Amniotic epithelial cell (primary cell): Measurements from ENCODE around the gene CDKN2D.
"Not testable (repeated sequence)": the region's sequence is repeated elsewhere in the genome, so short reads cannot be mapped to it uniquely, and the experiment has no call there.

Experiments used
- DNase-seq: peaks from one replicate; pipeline ENCODE4 v3.0.0-alpha.2; 2010; ENCODE audit warnings: low read depth

CDKN2D gene

DNA sequence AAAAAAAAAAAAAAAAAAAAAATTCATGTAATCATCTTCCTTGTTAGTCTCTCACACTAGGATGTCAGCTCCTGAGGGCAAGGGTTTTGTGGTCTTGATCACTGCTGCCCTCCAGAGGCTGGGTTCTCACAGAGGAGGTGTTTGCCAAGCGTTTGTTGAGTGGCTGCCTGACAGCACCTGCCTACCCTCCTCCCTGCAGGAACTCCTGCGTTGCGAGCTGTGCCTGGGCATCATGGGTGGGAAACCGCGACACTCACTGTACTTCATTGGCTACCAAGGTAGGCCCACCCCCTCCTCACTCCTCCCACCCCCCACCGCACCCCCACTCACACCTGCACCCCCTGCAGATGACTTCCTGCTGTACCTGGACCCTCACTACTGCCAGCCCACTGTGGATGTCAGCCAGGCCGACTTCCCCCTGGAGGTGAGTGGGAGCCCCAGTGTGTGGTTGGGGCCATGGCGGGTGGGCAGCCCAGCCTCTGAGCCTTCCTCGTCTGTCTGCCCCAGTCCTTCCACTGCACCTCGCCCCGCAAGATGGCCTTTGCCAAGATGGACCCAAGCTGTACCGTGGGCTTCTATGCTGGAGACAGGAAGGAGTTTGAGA, 17.0 kb downstream of the CDKN2D start:
- DNase-seq: peak; percentile 63

DNA sequence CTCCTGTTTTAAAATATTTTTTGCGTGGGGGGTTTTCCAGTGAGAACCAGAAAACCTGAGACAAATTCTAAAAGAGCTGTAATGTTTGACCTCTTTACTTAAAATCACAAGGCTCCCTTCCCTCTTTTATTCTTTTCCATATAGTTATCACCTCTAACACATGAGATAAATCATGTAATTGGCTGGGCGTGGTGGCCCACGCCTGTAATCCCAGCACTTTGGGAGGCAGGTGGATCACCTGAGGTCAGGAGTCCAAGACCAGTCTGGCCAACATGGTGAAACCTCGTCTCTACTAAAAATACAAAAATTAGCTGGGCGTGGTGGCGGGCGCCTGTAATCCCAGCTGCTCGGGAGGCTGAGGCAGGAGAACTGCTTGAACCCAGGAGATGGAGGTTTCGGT, 17.8 kb downstream of the CDKN2D start:
- DNase-seq: not testable (repeated sequence)

DNA sequence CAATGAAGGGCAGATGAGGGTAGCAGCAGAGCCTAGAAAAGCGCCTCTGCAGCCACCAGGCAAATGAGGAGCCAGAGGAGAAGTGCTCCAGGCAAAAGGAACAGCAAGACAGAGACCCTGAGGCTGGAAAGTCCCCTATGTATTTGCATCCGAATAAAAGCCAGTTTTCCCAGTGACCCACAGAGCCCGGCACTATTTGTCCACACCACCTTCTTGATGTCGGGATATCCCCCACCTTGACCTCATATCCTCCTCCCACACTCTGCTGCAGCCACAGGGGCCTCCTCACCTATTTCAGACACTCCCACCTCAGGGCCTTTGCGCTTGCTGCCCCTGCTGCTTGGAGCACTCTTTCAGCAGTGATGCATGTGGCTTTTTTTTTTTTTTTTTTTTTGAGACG, 18.4 kb downstream of the CDKN2D start:
- DNase-seq: no peak

DNA sequence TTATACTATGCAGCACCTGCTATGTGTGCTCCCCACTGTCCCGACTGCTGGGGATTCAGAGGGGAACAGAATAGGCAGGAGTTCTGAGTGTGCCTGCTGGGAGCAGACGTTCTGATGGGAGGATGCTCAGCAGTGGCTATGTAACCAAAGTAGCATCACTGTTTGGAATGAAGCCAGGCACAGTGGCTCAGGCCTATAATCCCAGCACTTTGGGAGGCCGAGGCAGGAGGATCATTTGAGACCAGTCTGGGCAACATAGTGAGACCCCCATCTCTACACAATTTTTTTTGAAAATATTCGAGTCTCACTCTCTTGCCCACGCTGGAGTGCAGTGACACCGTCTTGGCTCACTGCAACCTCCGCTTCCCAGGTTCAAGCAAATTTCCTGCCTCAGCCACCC, 19.0 kb downstream of the CDKN2D start:
- no peak for DNase-seq

DNA sequence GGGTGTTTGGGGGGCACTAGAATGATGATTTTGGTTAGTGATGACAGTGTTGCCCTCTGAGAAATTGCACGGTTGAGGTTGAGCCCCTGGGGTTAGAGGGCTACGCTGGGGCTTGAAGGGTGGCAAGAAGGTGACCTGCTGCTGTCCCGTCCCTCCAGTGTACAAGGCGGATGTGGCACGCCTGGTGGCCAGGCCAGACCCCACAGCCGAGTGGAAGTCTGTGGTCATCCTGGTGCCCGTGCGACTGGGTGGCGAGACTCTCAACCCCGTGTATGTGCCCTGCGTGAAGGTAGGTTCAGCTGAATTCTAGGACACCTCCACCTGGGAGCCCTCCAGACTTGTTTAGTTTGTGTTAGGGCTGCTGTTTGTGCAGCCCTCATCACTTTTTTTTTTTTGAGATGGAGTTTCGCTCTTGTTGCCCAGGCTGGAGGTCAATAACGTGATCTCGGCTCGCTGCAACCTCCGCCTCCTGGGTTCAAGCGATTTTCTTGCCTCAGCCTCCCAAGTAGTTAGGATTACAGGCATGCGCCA, 20.0 kb downstream of the CDKN2D start:
- DNase-seq: no peak

DNA sequence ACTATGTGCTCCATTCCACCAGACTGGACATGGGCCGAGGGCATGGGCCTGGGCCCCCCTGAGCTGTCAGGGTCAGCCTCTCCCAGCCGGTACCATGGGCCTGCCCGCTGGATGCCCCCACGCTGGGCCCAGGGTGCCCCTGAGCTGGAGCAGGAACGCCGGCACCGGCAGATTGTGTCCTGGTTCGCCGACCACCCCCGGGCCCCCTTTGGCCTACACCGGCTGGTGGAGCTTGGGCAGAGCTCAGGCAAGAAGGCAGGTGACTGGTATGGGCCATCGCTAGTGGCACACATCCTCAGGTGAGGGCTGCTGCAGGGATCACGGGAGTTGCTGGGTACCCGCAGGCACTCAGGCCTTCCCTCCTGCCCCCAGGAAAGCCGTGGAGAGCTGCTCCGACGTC, 22.0 kb downstream of the CDKN2D start:
- DNase-seq: no peak

DNA sequence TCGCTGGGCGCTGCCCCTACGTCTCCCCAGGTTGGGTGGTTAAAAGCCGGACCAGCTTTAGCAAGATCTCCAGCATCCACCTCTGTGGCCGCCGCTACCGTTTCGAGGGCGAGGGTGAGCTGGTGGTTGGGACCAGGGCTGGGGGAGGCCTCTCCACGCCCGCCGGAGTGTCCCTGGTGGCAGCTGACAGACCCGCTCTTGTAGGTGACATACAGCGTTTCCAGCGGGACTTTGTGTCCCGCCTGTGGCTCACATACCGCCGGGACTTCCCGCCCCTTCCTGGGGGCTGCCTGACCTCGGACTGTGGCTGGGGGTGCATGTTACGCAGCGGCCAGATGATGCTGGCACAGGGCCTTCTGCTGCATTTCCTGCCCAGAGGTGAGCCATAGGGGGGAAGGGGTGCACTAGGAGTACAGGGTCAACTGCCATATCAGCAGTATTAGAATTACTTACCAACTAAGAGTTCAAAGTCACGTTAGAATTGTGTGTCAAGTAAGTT, 24.0 kb downstream of the CDKN2D start:
- DNase-seq: no peak

DNA sequence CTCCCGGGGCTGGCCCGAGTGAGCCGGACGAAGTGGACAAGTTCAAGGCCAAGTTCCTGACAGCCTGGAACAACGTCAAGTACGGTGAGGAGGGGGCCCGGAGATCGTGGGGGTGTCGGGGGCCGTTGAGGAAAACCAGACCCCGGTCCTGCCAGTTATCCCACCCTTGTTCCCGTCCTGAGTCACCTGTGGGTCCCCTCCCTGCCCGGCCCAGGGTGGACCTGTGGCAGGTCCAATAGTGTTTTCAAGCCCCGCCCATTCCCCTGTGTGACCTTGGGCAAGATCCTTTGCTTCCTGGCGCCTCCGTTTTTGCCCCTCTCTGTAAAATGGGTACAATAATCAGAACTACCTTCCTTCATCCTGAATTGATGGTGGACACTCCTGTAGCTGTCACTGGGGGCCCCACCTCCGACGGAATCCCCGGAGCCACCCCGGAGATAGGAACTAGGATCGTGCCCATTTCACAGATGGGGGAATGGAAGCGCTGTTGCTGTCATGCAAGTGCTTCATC, 24.5 kb downstream of the CDKN2D start:
- no peak for DNase-seq

DNA sequence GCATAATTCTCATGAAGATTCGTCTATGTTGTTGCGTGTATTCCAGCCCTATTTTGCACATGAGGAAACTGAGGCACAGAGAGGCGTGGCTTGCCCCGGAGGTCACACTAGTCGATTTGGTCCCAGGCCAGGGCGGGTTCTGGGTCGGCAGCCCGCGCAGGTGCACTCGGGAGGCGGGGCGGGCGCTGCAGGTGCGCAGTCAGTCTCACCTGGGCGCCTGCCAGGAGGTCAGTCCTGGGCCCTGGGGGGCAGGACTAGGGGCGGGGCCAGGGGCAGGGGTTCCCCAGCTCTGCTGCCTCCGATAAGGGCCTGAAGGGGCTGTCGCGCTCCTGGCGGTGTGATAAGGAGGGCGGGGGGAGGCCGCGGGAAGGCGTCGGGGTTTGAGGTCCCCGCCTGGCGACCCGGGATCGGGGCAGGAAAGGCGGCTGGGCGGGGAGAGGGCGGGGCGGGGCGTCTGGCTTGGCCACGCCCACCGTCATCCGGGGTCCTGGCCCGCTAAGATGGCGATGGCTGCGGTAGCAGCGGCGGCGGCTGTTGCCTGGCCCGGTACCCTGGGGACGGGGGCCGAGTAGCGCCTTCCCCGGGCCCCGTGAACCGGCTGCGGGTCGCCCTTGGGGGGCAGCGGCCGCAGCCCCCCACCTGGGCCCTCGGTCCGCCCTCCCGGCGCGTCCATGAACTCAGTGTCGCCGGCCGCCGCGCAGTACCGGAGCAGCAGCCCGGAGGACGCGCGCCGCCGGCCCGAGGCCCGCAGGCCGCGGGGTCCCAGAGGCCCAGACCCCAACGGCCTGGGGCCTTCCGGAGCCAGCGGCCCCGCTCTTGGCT, 25.1 kb downstream of the CDKN2D start, which contains the start of gene ATG4D:
TSS of gene ATG4D (plus strand) at position 485 of the 822 bp plus-strand sequence. CDS start at position 672, 187 bp downstream.
- DNase-seq: no peak

DNA sequence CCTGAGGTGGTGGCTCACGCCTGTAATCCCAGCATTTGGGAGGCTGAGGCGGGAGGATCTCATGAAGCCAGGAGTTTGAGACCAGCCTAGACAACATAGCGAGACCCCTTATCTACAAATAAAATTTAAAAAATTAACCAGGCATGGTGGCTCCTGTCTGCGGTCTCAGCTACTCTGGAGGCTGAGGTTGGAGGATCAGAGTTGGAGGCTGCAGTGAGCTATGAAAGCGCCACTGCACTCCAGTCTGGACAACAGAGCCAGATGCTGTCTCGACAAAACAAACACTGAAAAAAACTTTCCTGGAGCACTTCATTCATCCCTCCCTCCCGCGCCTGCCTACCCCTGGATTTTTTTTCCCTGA, 25.7 kb downstream of the CDKN2D start:
- DNase-seq: no peak

DNA sequence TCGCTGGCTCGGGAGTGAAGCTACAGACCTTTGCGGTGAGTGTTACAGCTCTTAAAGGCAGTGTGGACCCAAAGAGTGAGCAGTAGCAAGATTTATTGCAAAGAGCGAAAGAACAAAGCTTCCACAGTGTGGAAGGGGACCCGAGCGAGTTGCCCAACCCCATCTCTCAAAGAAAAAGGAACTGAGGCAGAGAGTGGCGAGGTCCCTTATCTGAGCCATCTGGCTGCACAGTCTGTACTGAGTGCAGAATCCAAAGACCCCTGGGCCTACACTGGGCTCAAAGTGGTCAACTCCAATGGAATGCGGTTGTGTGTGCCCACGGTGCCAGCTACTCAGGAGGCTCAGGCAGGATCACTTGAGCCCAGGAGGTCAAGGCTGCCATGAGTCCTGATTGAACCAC, 29.8 kb downstream of the CDKN2D start:
- not testable (repeated sequence) for DNase-seq

DNA sequence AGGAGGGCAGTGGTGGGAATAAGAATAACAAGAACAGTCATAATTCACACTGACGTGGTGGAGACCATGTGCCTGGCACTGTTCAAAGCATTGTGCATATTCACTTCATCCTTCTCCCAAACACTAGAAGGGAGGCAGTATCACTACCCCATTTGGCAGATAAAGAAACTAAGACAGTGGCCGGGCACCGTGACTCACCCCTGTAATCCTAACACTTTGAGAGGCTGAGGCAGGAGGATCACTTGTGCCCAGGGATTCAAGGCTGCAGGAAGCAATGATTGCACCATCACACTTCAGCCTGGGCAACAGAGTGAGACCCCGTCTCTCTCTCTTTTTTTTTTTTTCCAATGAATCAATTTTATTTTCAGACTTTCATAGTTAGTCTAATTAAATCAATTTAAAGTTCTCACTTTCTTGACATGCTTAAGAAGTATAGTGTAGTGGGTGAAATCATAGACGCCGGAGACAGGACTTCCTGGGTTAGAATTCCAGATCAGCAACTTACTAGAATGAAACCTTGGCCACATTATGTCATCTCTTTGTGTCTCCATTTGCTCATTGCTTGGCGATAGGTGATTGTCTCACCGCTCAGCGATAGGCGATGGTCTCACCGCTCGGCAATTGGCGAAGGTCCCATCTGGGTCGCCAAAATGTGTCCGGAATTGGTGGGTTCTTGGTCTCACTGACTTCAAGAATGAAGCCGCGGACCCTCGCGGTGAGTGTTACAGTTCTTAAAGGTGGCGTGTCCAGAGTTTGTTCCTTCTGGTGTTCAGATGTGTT, 30.4 kb downstream of the CDKN2D start:
- DNase-seq: no peak

DNA sequence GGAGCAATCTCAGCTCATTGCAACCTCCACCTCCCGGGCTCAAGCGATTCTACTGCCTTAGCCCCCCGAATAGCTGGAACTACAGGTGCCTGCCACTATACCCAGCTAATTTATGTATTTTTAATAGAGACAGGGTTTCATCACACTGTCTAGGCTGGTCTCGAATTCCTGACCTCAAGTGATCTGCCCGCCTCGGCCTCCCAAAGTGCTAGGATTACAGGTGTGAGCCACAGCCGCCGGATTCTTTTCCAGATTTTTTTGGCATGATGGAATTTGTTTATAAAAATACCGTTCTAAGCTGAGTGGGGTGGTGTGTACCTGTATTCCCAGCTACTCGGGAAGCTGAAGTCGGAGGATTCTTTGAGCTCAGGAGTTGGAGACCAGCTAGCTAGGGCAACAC, 31.1 kb downstream of the CDKN2D start:
- DNase-seq: no peak

DNA sequence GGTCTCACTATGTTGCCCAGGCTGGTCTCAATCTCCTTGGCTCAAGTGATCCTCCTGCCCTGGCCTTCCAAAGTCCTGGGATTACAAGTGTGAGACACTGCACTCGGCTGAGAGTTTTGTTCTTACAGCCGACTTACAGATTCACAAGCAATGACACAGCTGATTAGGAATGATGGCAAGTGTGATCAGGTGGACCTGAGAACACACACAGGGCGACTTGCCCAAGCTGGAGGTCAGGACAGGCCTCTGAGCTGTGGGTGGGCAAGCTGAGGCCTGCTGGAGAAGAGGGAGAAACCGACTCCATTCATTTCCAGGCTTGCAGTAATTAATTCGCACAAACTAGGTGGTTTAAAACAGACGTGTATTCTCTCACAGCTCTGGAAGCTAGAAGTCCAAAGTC, 33.2 kb downstream of the CDKN2D start:
- DNase-seq: peak; percentile 51

DNA sequence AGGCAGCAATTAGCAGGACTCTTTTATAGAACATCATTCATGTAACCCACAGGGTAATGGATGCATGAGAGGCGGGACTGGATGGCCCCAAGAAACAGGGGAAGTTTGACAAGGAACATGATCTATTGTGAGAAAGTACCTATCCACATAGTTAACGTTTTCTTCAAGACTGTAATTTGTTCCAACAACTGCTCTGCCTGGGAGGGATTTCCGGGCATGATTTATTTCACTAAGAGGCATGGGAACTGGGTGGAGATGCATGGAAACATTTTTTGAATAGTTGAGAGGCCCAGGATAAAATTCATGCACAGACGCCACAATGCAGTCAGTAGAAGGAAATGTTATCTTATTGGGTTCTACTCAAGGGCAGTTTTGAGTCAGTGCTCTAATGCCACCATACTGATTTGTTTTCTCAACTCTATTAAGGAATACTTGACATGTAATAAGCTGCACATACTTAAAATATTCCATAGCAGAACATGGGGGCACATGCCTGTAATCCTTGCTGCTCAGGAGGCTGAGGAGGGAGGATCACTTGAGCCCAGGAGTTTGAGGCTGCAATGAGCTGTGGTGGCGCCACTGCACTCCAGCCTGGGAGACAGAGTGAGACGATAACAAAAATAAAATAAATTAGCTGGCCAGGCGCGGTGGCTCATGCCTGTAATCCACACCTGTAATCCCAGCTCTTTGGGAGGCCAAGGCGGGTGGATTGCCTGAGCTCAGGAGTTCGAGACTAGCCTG, 35.0 kb downstream of the CDKN2D start:
- DNase-seq: peak; percentile 100

DNA sequence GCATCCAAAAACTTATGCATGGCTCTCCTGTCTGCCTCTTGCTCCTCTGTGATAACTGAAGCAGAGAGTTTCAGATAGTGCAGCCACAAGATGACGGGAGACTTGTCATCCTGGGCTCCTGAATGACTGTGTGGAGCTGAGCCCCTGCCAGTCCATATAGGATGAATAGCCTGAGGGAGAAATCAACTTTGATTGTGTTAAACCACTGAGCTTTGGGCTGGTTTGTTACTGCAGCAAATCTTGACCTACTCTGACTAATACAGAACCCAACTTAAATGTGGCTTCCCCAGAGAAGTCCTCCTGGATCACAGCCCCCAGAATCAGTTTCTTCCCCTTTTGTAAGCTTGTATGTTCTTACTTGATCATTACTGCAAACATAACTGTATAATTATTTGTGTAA, 36.3 kb downstream of the CDKN2D start:
- no peak for DNase-seq

DNA sequence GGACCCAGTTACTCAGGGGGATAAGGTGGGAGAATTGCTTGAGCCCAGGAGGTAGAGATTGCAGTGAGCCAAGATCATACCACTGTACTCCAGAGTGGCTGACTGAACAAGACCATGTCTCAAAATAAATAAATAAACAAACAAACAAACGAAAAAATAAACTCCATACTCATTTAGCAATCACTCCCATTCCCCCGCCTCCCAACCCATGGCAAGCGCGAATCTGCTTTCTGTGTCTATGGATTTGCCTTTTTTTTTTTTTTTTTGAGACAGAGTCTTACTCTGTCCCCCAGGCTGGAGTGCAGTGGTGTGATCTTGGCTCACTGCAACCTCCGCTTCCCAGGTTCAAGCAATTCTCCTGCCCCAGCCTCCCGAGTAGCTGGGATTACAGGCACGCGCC, 41.9 kb downstream of the CDKN2D start:
- DNase-seq: not testable (repeated sequence)

DNA sequence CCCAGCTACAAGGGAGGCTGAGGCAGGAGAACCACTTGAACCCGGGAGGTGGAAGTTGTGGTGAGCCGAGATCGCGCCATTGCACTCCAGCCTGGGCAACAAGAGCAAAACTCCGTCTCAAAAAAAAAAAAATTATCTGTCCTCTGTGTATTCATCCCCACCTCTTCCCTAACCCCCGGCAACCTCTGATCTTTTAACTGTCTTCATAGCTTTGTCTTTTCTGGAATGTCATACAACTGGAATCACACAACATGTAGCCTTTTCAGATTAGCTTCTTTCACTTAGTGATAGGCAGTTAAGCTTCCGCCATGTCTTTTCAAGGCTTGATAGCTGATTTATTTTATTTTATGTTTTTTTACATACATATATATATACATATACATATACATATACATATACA, 43.1 kb downstream of the CDKN2D start:
- DNase-seq: no peak

DNA sequence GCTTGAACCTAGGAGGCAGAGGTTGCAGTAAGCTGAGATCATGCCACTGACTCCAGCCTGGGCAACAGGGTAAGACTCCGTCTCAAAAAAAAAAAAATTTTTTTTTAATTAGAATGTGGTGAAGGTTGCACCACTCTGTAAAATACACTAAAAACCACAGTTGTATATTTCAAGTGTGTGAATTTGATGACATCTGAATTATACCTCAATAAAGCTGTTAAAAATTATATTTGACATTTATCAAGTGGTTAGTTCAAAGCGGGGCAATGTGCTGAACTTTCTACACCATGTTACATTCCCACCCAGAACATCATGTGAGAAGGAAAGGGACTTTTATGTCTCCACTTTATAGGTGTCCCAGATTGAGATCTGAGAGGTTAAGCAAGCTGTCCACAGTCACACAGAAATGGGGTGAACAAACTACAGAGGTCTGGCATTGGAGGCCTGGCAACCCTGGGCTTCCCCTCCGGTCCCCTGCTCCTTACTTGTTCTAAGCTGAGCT, 45.6 kb downstream of the CDKN2D start:
- DNase-seq: no peak

DNA sequence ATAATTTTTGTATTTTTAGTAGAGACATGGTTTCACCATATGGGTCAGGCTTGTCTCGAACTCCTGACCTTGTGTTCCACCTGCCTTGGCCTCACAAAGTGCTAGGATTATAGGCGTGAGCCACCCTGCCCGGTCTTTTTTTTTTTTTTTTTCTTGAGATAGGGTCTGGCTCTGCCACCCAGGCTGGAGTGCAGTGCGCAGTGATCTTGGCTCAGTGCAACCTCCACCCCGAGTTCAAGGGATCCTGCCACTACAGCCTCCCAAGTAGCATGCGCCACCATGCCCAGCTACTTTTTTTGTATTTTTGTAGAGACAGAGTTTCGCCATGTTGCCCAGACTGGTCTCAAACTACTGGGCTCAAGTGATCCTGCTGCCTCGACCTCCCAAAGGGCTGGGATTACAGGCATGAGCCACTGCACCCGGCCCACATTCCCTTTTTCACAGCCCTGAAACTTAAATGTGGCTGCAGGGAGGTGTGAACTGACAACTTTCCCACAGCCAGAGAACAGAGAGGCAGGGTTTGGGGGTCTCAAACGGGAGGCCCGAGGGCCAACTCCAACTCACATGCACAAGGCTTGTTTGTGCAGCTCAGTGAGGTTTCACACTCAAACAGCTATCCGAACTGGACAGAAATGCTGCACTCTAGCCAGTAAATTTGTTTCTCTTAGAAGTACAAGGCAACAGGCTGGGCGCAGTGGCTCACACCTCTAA, 47.2 kb downstream of the CDKN2D start:
- DNase-seq: no peak
